Measurements from ENCODE around the gene NRDC.

DNA sequence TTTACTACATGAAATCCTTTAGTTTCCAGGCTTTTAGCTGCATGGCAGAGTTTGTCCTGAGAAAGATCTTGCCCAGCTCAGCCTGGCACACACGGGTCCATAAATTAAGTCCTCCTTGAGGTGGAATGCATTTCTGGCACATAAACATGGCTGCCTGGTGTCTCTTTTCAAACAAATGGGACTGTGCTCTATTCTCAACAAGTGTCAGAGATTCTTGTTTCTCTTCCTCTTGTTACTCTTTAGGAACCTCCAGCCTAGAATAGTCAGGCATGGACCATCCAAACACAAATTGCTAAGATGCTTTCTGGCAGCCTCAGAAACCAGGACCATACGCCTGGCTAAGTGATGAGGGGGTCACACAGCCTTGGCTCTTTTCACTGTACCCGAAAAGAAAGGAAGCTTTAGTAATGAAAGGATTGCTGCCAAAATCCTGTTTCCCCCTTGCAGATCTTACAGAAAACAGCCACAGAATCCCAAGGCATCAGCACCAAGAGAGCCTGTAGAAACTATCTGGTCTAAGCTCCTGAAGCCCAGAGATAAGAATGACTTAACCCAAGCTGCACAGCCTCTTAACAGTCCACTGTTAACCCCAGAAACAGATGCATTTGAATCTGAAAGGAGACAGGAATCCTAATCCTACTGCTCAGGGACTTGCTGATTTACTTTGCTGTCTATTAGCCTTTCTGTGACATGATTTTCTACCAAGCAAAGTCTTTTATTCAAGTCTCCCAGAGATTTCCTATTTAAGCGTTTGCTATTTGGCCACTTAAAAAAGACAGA is 31.9 kb upstream of the NRDC start:
- no peak for TF ChIP-seq EP300 (IDR thresholded peaks at IDR 0.05)
- no peak for TF ChIP-seq POLR2A (IDR thresholded peaks at IDR 0.05)
- no peak for TF ChIP-seq CTCF (IDR thresholded peaks at IDR 0.05)

Data from tibial nerve (tissue), 4 donors.